ENCODE measurements around the gene AP2B1.

DNA sequence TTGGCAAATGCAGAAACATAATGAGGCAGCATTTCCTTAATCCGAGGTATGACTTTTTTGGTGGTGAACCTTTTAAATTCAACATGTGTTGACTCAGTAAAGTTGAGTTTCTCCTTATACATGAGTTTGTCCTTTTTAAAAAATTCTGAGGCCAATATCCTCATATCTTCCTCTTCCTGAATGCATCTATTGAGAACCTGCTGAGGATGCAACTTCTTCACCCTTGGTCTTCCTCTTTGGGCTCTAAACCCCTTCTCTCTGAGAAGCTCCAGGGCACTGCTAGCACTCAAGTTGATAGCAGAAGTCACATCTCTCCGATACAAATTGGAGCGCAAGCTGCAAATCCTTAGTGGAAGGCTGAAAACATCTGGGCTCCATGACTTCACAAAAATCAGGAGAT, 29.8 kb upstream of the AP2B1 start:
- TF ChIP-seq ZNF274 (IDR thresholded peaks at IDR 0.05; ENCODE audit: low read length) = no peak
- TF ChIP-seq ZNF274 (tag by site-specific recombination; IDR thresholded peaks at IDR 0.05; ENCODE audit: borderline replicate concordance) = no peak
- TF ChIP-seq ZNF777 (tag by site-specific recombination; IDR thresholded peaks at IDR 0.05; ENCODE audit: borderline replicate concordance) = no peak
- TF ChIP-seq, protein P1, sequence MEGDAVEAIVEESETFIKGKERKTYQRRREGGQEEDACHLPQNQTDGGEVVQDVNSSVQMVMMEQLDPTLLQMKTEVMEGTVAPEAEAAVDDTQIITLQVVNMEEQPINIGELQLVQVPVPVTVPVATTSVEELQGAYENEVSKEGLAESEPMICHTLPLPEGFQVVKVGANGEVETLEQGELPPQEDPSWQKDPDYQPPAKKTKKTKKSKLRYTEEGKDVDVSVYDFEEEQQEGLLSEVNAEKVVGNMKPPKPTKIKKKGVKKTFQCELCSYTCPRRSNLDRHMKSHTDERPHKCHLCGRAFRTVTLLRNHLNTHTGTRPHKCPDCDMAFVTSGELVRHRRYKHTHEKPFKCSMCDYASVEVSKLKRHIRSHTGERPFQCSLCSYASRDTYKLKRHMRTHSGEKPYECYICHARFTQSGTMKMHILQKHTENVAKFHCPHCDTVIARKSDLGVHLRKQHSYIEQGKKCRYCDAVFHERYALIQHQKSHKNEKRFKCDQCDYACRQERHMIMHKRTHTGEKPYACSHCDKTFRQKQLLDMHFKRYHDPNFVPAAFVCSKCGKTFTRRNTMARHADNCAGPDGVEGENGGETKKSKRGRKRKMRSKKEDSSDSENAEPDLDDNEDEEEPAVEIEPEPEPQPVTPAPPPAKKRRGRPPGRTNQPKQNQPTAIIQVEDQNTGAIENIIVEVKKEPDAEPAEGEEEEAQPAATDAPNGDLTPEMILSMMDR (tag by site-specific recombination; IDR thresholded peaks at IDR 0.05) = no peak
